ENCODE data around the gene STXBP6.

Gene STXBP6

DNA sequence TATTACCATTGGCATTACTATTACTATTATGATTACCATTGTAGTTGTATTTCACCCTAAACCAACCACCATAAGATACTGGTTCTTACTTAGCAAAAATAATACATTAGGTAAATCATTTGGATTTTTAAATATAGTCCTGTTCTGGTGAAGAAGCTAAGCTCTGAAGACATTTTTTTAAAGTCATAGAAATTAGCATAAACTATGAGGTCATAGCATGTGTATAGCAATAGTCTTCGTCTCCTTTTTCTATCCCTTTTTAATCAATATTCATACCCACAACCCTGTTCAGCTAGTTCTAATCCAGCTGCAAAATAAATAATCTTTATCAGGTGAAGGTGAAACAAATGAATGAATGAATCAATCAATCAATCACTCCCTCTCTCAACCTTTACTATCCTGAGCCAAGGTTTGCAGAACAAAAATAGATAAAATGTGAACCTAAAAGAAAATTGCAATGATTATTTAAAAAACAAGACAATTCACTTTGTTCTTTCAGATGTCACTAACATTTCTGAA lies 134.5 kb downstream of the STXBP6 start:
- DNase-seq (ENCODE audit: low read depth) = no peak

GRCh38 chr14:24913746-24914145 lies 136.2 kb downstream of the STXBP6 start:
- no peak for DNase-seq (ENCODE audit: low read depth)

GRCh38 chr14:24913021-24913420 lies 136.9 kb downstream of the STXBP6 start:
- DNase-seq (ENCODE audit: low read depth) = no peak

- no peak for DNase-seq (ENCODE audit: low read depth)
These were observed 138.4 kb downstream of the STXBP6 start for GRCh38 chr14:24911324-24912109.

DNA sequence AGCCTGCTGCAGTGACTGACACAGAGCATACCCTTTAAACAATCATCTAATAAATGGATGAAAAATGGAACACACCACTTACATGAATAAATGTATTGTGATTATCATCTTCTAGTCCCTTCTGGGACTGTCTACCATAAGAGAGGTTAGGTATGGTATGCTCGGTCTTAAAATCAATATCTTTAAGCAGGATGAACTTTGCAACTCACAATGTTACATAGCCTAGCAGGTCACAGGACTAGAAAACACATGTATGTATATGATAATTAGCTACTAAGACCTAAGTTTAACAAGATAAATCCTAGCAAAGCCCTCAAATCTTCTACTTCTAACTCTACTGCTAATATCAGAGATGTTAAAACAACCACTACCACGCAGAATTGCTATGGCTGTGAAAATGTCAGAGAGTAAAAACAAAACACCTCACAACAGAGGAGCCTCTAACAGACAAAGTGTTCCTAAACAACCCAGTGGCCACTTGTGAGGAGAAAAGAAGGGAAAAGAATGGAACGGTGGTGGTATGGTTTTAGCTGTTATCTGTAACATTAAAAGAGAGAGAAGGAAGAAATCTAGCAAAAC lies 139.4 kb downstream of the STXBP6 start:
- DNase-seq (ENCODE audit: low read depth) = no peak

GRCh38 chr14:24909523-24910302 lies 140.2 kb downstream of the STXBP6 start:
- no peak for DNase-seq (ENCODE audit: low read depth)

- DNase-seq (ENCODE audit: low read depth) = no peak
These were observed 141.2 kb downstream of the STXBP6 start for GRCh38 chr14:24908592-24909236.

- DNase-seq (ENCODE audit: low read depth) = no peak
These were observed 145.4 kb downstream of the STXBP6 start for GRCh38 chr14:24904533-24904932.

DNA sequence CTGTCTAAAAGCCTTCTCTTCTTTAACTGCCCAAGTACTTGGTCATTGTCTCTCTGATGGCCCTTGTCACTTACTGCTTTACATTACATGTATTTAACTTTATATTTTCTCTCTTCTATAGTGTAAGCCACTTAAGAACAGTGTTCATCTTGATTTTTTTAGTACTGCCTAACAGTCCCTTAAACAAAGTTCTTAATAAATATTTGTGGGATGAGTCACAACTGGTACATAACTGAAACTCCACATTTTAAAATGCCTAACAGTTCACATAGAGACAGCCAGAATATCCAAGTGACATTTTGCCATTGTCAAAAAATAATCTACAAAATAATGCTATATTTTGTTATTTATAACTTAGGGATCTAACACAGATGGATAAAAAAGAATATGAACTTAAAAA lies 146.6 kb downstream of the STXBP6 start:
- DNase-seq (ENCODE audit: low read depth) = no peak

DNA sequence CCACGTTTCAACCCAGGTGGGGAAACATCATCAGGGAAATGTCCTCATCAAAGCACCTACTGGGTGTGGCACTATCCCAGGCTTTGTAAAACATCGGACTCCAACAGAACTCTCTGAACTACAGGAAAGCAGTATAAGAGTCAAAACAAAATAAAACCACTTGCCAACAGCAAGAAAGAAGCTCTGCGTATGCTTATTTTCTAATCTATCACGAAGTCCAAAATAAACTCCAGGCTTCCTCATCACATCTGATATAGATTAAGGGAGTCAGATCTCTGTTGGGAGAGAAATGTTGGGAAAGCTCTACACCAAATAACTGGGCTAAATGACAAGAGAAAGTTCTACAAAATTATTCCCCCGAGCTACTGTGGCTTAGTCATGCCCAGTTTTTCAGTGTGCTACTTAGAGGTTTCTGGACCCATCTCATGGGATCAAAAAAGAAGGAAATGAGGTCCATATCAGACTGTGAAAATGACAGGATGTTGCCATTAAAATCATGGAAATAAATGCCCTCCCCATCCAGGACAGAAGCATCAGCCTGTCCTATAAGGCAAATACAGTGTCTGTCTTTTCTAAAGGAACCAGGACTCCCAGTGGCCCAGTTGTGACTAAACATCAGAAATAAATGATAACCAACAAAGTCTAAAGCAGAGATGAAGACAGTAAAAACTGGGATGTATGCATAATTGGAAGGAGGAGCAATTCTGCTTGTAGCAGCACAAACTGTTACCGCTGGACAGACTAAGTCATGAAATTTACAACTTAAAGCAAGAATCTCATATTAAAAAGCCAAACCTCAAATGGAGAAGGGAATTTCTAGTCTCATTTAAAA lies 149.5 kb downstream of the STXBP6 start:
- no peak for DNase-seq (ENCODE audit: low read depth)

DNA sequence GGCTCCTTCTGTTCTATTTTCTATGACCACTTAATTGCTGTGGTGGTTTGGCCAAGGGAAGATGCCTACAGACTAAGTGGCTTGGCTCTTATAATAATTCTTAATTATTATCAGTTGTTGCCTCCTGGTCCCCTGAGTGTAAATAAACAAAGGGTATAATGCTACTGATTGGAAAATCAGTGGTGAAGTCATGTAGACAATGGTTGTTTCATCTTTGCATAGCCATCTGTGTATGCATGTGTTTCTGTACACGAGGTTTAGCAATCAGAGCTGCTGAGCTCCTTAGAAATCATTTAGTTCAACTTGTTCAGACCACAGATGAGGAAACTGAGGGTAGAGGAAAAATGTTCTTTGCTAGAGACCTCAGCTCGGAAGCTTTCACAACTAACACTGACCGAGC lies 152.2 kb downstream of the STXBP6 start:
- DNase-seq (ENCODE audit: low read depth) = no peak

- DNase-seq (ENCODE audit: low read depth) = no peak
These were observed 154.3 kb downstream of the STXBP6 start for GRCh38 chr14:24895622-24896021.

- no peak for DNase-seq (ENCODE audit: low read depth)
These were observed 154.7 kb downstream of the STXBP6 start for GRCh38 chr14:24895243-24895583.

DNA sequence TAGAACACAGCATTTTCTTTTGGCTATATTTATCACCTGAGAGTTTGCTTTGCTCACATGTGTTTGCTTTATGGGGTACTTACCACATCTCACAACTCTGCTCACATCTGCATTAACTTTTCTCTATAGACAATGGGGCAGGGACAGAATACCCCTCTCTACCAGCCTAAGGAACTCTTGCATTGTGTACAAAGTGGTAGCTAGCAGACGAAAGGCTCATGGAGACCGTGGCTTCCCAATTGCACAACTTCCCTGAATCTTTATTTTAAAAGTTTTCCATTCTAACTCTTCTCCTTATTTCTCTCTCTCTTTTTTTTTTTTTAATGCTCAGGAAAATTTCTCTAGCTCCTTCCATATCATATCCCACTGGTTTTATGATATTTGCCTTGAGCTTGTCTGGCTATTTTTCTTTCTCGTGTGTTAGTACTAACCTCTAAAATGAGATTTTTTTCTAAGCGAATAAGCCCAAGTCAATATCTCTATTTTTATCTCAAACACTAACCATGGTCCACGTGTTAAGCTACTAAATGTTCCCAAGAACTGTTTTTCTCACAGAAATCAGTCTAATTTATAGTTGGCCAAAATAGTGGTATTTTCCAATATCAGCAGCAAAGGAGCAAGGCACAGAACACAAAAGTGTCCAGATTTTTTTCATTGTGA lies 155.2 kb downstream of the STXBP6 start:
- DNase-seq (ENCODE audit: low read depth) = no peak

GRCh38 chr14:24892497-24893051 lies 157.4 kb downstream of the STXBP6 start:
- no peak for DNase-seq (ENCODE audit: low read depth)

GRCh38 chr14:24891987-24892496 lies 157.9 kb downstream of the STXBP6 start:
- no peak for DNase-seq (ENCODE audit: low read depth)

GRCh38 chr14:24890716-24891115 lies 159.2 kb downstream of the STXBP6 start:
- no peak for DNase-seq (ENCODE audit: low read depth)

DNA sequence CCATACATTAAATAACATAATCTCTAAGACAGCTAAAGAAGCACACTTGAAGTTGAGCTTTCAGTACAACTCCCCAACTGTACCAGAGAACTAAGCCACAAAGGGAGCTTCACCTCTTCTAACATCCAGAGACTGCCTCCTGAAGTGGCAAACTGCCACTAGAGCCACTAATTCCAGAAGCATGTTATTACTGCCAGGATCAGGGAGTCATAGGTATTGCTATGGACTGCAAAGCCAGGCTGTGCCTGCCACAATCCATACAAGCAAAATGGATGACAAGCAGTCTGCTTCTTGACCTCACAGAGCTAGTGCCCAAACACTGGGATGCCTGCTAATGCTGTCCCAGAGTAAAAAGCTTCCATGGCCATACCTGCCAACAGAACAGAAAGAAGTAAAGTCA lies 160.1 kb downstream of the STXBP6 start:
- no peak for DNase-seq (ENCODE audit: low read depth)

GRCh38 chr14:24888532-24888931 lies 161.4 kb downstream of the STXBP6 start:
- no peak for DNase-seq (ENCODE audit: low read depth)

DNA sequence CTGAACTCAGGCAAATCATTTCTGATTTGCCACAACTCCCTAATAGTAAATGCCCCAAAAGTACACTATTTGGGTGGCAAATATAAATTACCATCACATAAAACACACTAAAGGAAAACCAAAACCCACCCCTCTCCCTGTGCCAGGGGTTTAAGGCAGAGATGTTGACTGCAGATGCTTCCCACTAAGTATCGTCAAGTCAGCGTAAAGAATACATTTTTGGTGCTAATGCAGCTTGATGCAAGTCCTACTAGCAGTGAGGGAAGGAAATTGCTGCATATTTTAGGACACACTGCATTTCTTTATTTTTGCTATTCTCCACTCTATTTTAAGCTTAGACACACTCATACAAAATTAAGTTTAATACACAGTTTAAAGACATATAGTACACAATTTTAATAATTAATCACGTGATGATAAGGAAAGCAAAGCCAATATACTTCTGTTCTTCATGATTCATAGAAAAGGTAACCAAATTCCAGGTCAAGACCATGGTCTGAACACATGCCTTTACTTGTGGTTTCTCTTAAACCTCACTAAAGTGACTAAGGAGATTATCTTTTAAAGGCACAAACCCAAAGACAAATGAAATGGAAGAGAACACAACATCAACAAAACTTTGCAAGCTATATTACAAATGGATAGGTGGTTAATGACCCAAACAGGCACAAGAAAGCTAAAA lies 162.2 kb downstream of the STXBP6 start:
- DNase-seq (ENCODE audit: low read depth) = no peak

Data from T follicular helper cell (primary cell).